Neutrophil (primary cell): ENCODE data around the gene CA10.

Experiments
- H3K27ac ChIP-seq: fragments of 200-600 bp; sonication (generic); 2 replicates; pipeline ENCODE4 v1.5.1; 2016; ENCODE audit warnings: mild to moderate bottlenecking, moderate library complexity
- H3K27me3 ChIP-seq: fragments of 200-600 bp; sonication (generic); 2 replicates; pipeline ENCODE4 v1.6.0; 2016; ENCODE audit warnings: mild to moderate bottlenecking
- H3K36me3 ChIP-seq: fragments of 200-600 bp; sonication (generic); 2 replicates; pipeline ENCODE4 v1.5.1; 2017
- H3K4me1 ChIP-seq, 2 experiments: fragments of 200-600 bp in 1 of 2; sonication (generic) in 1 of 2; 1 replicate in 1 of 2; 2 replicates in 1 of 2; pipeline versions ENCODE4 v1.5.1 to v1.6.1; 2013 to 2016; ENCODE audit warnings: low read depth in 1 of 2, low read length in 1 of 2, mild to moderate bottlenecking in 1 of 2, moderate library complexity in 1 of 2; ENCODE audit not compliant: control insufficient read depth in 1 of 2, insufficient read depth in 1 of 2
- H3K4me3 ChIP-seq, 2 experiments: fragments of 200-600 bp in 1 of 2; sonication (generic) in 1 of 2; 1 replicate in 1 of 2; 2 replicates in 1 of 2; pipeline ENCODE4 v1.5.1; 2013 to 2016; ENCODE audit warnings: low read depth in 1 of 2, low read length in 1 of 2, mild to moderate bottlenecking in 1 of 2, moderate library complexity in 1 of 2
- H3K9me3 ChIP-seq: fragments of 200-600 bp; sonication (generic); 2 replicates; pipeline ENCODE4 v1.5.1; 2016
- CTCF ChIP-seq: fragments of 200-600 bp; sonication (generic); IDR thresholded peaks from 2 replicates; pipeline ENCODE4 v1.5.1; 2016; ENCODE audit warnings: antibody characterized with exemption

CA10 gene

DNA sequence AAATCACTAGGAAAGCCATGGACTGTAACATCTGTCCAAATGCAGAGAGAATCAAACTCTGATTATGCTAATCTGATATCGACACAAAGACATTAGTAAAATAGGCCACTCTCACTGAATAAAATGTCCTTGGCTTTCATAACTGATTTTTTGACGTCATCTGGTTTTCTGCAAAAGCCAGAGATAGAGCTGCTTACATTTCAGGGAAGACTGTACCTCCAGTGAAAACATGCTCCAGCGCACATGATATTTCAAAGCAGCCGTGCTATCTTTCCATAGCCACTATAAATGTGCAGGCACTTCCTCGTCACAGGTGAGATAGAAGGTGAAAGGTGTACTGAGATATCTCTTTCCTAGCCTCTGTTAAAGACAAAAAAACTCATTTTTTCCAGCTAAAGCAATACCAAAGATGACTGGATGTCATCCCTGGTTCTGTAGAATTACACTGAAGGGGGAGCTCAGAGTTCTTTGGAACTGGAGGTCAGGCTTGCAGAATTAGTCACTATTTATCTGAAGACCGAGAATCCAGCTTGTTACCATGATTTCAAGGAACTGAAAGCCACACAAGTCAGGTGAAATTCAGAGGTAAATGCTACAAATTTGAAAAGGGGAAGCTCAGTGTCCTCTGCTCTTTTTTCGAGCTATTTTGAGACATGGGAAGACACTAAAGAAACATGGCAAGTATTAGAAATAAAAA, 249.5 kb downstream of the CA10 start:
- Histone ChIP-seq H3K4me3 (no peak overlapping the region), H3K9me3 (no peaks in the 10 kb centered on the region), H3K27ac (no peak overlapping the region), H3K27me3 (no peaks in the 10 kb centered on the region), H3K36me3 (no peaks in the 10 kb centered on the region), H3K4me1 (no peaks in the 10 kb centered on the region)
- TF ChIP-seq CTCF: no peak

GRCh38 chr17:51907041-51907440, 251.5 kb downstream of the CA10 start:
- no peak for TF ChIP-seq CTCF
- Histone ChIP-seq H3K4me1 (no peaks in the 10 kb centered on the region), H3K4me3 (no peak overlapping the region), H3K27me3 (no peaks in the 10 kb centered on the region), H3K9me3 (no peaks in the 10 kb centered on the region), H3K27ac (no peak overlapping the region), H3K36me3 (no peaks in the 10 kb centered on the region)

DNA sequence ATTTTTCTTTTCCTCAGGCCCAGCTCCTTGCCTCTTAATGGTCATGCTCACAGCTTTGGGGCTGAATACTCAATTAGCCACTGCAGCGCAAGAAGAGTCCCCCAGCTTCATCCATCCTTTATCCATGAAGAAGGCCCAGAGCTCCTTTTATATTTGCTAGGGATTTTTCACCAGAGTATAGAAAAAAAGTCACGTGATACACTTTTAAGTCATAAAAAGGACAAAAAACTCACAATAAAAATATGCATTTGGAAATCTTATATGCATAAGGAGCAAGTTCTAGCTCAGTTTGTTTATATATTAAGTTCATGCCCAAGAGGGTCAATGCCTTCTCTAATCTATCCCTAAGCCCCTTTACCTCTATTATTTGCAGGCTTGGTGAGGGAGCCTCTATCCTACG, 254.1 kb downstream of the CA10 start:
- no peaks in the 10 kb centered on the region for H3K4me1 ChIP-seq
- TF ChIP-seq CTCF: no peak
- no peaks in the 10 kb centered on the region for H3K36me3 ChIP-seq
- no peak overlapping the region for H3K27ac ChIP-seq
- H3K27me3 ChIP-seq: no peaks in the 10 kb centered on the region
- no peak overlapping the region for H3K4me3 ChIP-seq
- peaks cover 6% of the 10 kb centered on the region for H3K9me3 ChIP-seq

- H3K9me3 ChIP-seq: peaks cover 6% of the 10 kb centered on the region
- H3K27me3 ChIP-seq: no peaks in the 10 kb centered on the region
- H3K36me3 ChIP-seq: no peaks in the 10 kb centered on the region
- TF ChIP-seq CTCF: no peak
- H3K27ac ChIP-seq: no peak overlapping the region
- H3K4me3 ChIP-seq: no peak overlapping the region
- no peaks in the 10 kb centered on the region for H3K4me1 ChIP-seq
Observed at GRCh38 chr17:51901242-51901641, 257.3 kb downstream of the CA10 start.

- H3K4me3 ChIP-seq: no peak overlapping the region
- no peaks in the 10 kb centered on the region for H3K36me3 ChIP-seq
- no peaks in the 10 kb centered on the region for H3K4me1 ChIP-seq
- H3K9me3 ChIP-seq: no peaks in the 10 kb centered on the region
- H3K27ac ChIP-seq: no peak overlapping the region
- TF ChIP-seq CTCF: no peak
- H3K27me3 ChIP-seq: no peaks in the 10 kb centered on the region
Observed at GRCh38 chr17:51891936-51892335, 266.6 kb downstream of the CA10 start.

- Histone ChIP-seq H3K4me3 (no peak overlapping the region), H3K4me1 (no peaks in the 10 kb centered on the region), H3K27me3 (no peaks in the 10 kb centered on the region), H3K27ac (no peak overlapping the region), H3K9me3 (no peaks in the 10 kb centered on the region), H3K36me3 (no peaks in the 10 kb centered on the region)
- TF ChIP-seq CTCF: no peak
Observed at GRCh38 chr17:51890710-51891109, 267.8 kb downstream of the CA10 start.
